Motor neuron (in vitro differentiated cells): ENCODE data around the gene PJA1. TPM values are rescaled to one million over a fixed set of nuclear protein-coding genes. Genes with fewer than 3 reads are reported as not detected.

Source experiments
- ATAC-seq, 8 experiments: fragments of 200-7000 bp; cut with Tn5 transposase; replicated peaks in 6 of 8; 2 replicates each; pipeline ENCODE4 v1.8.0; 2021; ENCODE audit warnings: mild to moderate bottlenecking in 8 of 8, moderate library complexity in 8 of 8
- H3K27ac ChIP-seq, 2 donors: fragments of 250-450 bp; sonication (Bioruptor Pico); 2 replicates each; pipeline ENCODE4 v1.9.0; 2021; ENCODE audit warnings: antibody characterized with exemption in 2 of 2, mild to moderate bottlenecking in 2 of 2, moderate library complexity in 1 of 2
- H3K4me1 ChIP-seq, 2 donors: fragments of 250-450 bp; sonication (Bioruptor Pico); replicated peaks in 1 of 2; 2 replicates each; pipeline ENCODE4 v1.6.1; 2021; ENCODE audit warnings: antibody characterized with exemption in 2 of 2, mild to moderate bottlenecking in 2 of 2, moderate library complexity in 1 of 2
- H3K4me3 ChIP-seq, 5 donors: fragments of 250-450 bp; sonication (Bioruptor Pico); 2 replicates each; pipeline ENCODE4 v1.9.0; 2021; ENCODE audit warnings: antibody characterized with exemption in 5 of 5, mild to moderate bottlenecking in 5 of 5, moderate library complexity in 4 of 5
- WGBS, 10 experiments: fragments of 450-650 bp; shearing (Covaris generic); methylation state at CpG; one replicate each; pipeline ENCODE4 v1.0.0; 2022; 5-methylcytosine and 5-hydroxymethylcytosine counted together
- in situ Hi-C, 9 experiments: fragments of 400-800 bp; cut with MboI; loops; one replicate each; pipeline ENCODE4 v1.15.0; 2021; ENCODE audit warnings: low sequenced_read_pairs in 9 of 9, low pct_unique_long_range_greater_than_20kb in 2 of 9; ENCODE audit not compliant: unreplicated experiment in 9 of 9
- total RNA-seq, 8 experiments: library from RNA; unstranded; fragments of 300-600 nt; gene quantifications; 2 replicates each; pipeline versions ENCODE4 v1.2.3 to v1.2.4, GENCODE V29; 2022

Gene PJA1
- total RNA-seq, 8 experiments from 2014 or later: 10.9 to 110 (median 78.4) TPM

DNA sequence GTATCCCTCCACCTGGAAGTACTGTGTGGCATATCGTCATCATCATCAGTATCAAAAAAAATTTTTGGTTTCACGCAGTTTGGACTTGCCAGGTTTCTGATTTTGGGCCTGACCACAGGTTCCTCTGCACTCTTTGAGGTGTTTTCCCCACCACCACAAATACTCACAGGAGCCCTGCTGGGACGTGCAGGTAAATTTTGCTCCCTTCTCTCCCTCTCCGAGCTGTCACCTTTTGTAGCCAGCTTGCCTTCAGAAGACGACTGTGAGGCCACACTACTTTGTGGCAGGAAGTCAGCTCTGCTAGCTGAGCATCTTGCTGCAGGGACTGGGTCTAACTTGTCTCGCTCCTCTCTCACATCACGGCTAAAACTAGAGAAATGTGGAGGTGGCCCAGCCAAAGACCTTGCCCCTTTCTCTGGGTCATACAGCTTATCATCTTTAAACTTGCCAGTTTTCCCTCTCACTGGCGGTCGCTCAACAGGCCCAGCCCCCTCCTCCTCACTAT, 2.8 kb downstream of the PJA1 start:
- no peak for ATAC-seq
- Histone ChIP-seq H3K27ac (no peak overlapping the region), H3K4me3 (no peak overlapping the region), H3K4me1 (peaks cover 27 to 36% of the 10 kb centered on the region in 2 donors)
- in situ Hi-C loops: no loop called here
- 42 to 100% (median 78%) methylated on average over 2 to 5 of the region's 9 CpGs; no CpG with 5 or more reads in 6 of the 10 experiments for WGBS, 10 experiments

GRCh38 chrX:69161786-69162349, 3.4 kb downstream of the PJA1 start:
- no peak for ATAC-seq
- WGBS, 10 experiments: 65 to 100% (median 96%) methylated on average over 2 to 22 of the region's 26 CpGs; no CpG with 5 or more reads in 5 of the 10 experiments
- in situ Hi-C loops: no loop called here
- no peak overlapping the region for H3K4me3 ChIP-seq
- H3K4me1 ChIP-seq: peaks cover 27 to 36% of the 10 kb centered on the region in 2 donors
- H3K27ac ChIP-seq: no peak overlapping the region

- Histone ChIP-seq H3K4me1 (peaks cover 27 to 36% of the 10 kb centered on the region in 2 donors), H3K4me3 (no peak overlapping the region), H3K27ac (no peak overlapping the region)
- ATAC-seq: no peak
- in situ Hi-C loops: no loop called here
- WGBS, 10 experiments: 60 to 100% (median 97%) methylated on average over 2 to 4 of the region's 10 CpGs; no CpG with 5 or more reads in 7 of the 10 experiments
Measured at GRCh38 chrX:69161371-69161770, 3.9 kb downstream of the PJA1 start.

GRCh38 chrX:69158166-69158980, 6.9 kb downstream of the PJA1 start:
- in situ Hi-C loops: no loop called here
- WGBS, 10 experiments: 13 to 16% methylated on average over 3 to 8 of the region's 13 CpGs; no CpG with 5 or more reads in 8 of the 10 experiments
- Histone ChIP-seq H3K27ac (no peak overlapping the region), H3K4me1 (peaks cover 42 to 51% of the 10 kb centered on the region in 2 donors), H3K4me3 (no peak overlapping the region)
- peak; percentile 53 to 91 (median 70) for ATAC-seq

DNA sequence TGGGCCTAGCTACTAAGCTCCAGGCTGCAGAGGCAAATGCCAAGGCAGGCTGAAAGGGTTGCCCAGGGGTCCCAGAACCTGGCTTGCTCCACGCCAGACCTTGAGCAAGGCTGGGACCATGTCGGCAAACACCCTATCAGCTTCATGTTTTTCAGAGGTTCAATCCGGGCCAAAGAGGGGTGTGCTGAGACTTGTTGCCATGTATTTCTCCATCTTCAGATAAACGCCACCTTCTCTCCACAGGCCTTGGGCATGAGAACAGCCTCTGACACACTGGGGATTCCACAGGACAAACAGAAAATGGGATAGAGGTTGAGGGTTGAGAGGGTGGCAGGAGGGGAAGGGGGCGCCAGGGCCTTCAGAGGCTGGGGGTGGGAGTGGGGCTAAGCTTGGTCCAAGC, 8.6 kb downstream of the PJA1 start:
- WGBS, 10 experiments: 50% methylated on average over 2 of the region's 5 CpGs; no CpG with 5 or more reads in 9 of the 10 experiments
- Histone ChIP-seq H3K4me3 (no peak overlapping the region), H3K27ac (no peak overlapping the region), H3K4me1 (peaks cover 44 to 52% of the 10 kb centered on the region in 2 donors)
- in situ Hi-C loops: no loop called here
- ATAC-seq: no peak

- ATAC-seq: no peak
- Histone ChIP-seq H3K4me3 (no peak overlapping the region), H3K27ac (no peak overlapping the region), H3K4me1 (peaks cover 37 to 48% of the 10 kb centered on the region in 2 donors)
- 33 to 67% methylated on average over 1 to 3 of the region's 5 CpGs; no CpG with 5 or more reads in 8 of the 10 experiments for WGBS, 10 experiments
- in situ Hi-C loops: no loop called here
Measured at GRCh38 chrX:69155786-69156520, 9.3 kb downstream of the PJA1 start.

- no peak for ATAC-seq
- no peak overlapping the region for H3K4me3 ChIP-seq
- no peak overlapping the region for H3K27ac ChIP-seq
- in situ Hi-C loops: no loop called here
- H3K4me1 ChIP-seq: peaks cover 46 to 53% of the 10 kb centered on the region in 2 donors
- 0 to 100% (median 60%) methylated on average over 1 to 3 of the region's 6 CpGs; no CpG with 5 or more reads in 6 of the 10 experiments for WGBS, 10 experiments
Measured at GRCh38 chrX:69154051-69154450, 11.2 kb downstream of the PJA1 start.

DNA sequence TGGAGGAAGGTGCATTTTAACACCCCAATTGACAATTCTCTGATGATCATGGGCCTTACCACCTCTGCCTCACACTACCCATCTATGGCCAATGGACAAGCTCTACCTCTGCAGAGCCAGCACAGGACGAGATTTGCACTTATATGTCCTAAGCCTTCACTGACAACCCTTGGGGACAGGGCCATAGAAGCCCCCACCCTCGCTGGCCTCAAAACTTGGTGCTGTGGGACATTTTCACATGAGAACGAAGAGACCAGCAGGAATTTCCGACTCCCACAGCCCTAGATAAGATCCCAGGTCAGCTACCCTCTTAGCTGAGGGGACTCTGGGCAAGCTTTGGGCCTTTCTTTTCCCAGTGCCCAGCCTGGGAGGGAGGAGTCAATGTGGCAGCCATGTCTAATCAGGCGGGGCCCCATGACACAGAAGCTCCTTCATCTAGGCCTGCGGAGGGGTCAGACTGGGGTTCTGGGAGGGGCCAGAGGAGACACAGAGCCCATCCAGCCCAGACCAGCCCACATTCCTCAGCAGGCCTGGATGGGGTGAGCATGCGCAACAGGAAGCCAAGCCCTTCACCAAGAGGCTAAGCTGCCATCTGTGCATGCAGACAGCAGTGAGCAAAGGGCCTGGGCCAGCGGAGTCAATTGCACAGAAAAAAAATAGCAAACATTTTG, 12.1 kb downstream of the PJA1 start:
- H3K4me3 ChIP-seq: no peak overlapping the region
- in situ Hi-C loops: no loop called here
- H3K27ac ChIP-seq: peak overlapping the region; percentile 68
- WGBS, 10 experiments: 51 to 100% methylated on average over 1 to 2 of the region's 8 CpGs; no CpG with 5 or more reads in 8 of the 10 experiments
- H3K4me1 ChIP-seq: peaks cover 40 to 45% of the 10 kb centered on the region in 2 donors
- ATAC-seq: peak; percentile 78 to 96 (median 92)

DNA sequence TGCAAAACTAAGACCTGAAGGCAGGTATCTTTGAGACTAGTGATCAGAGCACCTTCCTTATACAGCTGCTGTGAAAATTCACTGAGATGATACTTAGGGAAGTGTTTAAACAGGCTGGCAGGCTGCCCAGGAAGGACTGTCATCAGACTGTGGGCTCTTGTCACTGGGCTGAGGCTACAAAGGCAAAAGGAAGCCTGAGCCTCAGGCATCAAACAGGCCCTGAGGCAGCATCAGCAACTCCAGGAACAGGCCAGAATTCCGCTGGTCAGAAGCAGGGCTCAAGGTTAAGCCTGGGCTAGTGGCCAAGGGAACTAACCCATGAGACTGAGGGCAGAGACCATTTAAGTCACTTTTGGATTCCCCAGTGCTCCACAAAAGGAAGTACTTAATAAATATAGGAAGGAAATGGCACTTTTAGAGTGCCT, 12.8 kb downstream of the PJA1 start:
- no CpG with 5 or more reads among the region's 1 CpG for WGBS, 10 experiments
- in situ Hi-C loops: no loop called here
- Histone ChIP-seq H3K4me1 (peaks cover 40 to 45% of the 10 kb centered on the region in 2 donors), H3K27ac (no peak overlapping the region), H3K4me3 (no peak overlapping the region)
- ATAC-seq: peak in 1 of 8 experiments; percentile 20

DNA sequence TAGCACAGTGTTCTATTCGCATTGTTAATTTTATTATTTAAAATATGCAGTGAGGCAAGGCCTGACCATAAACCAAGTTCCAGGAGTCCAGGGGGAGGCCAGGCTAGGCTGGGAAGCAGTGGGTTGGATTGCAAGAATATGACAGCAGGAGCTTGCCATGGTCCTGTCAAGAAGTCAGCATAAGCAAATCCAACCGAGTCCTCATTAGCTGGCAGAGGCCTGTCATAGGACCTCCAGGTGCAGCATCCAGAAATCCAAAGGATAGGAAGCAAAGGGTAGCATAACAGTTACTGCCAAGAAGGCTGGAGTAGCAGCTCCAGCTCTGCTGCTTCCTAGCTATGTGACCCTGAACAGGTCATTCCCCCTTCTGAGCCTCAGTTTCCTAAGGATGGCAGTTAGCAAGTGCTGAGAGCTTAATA, 13.4 kb downstream of the PJA1 start:
- peak in 2 of 8 experiments; percentile 36 to 51 for ATAC-seq
- Histone ChIP-seq H3K27ac (no peak overlapping the region), H3K4me3 (no peak overlapping the region), H3K4me1 (peaks cover 40 to 45% of the 10 kb centered on the region in 2 donors)
- in situ Hi-C loops: no loop called here
- WGBS, 10 experiments: 60% methylated on average over 1 of the region's 2 CpGs; no CpG with 5 or more reads in 9 of the 10 experiments

- Histone ChIP-seq H3K27ac (peak overlapping the region in 1 of 2 donors; percentile 67), H3K4me3 (no peak overlapping the region), H3K4me1 (peaks cover 40 to 46% of the 10 kb centered on the region in 2 donors)
- WGBS, 10 experiments: 51% methylated on average over 3 of the region's 12 CpGs; no CpG with 5 or more reads in 9 of the 10 experiments
- peak in 2 of 8 experiments; percentile 3 to 10 for ATAC-seq
- in situ Hi-C loops: no loop called here
Measured at GRCh38 chrX:69150281-69150960, 14.8 kb downstream of the PJA1 start.
